Hepatocyte (in vitro differentiated cells): ENCODE results near the gene ERCC6L2.

Experiments
- EZH2 ChIP-seq: fragments of 200-600 bp; sonication (generic); IDR thresholded peaks from 2 replicates; pipeline ENCODE4 v1.6.1; 2016; ENCODE audit warnings: antibody characterized with exemption, mild to moderate bottlenecking, borderline replicate concordance
- EZH2phosphoT487 ChIP-seq: fragments of 200-600 bp; sonication (generic); IDR thresholded peaks from one replicate; pipeline ENCODE4 v1.6.1; 2018; ENCODE audit warnings: antibody characterized with exemption, mild to moderate bottlenecking, low read depth, moderate library complexity; ENCODE audit not compliant: unreplicated experiment, severe bottlenecking
- TF ChIP-seq, protein P1 (sequence below): fragments of 200-600 bp; sonication (generic); IDR thresholded peaks from 2 replicates; pipeline ENCODE4 v1.5.1; 2016; ENCODE audit warnings: antibody characterized with exemption, mild to moderate bottlenecking; ENCODE audit not compliant: poor library complexity

DNA sequence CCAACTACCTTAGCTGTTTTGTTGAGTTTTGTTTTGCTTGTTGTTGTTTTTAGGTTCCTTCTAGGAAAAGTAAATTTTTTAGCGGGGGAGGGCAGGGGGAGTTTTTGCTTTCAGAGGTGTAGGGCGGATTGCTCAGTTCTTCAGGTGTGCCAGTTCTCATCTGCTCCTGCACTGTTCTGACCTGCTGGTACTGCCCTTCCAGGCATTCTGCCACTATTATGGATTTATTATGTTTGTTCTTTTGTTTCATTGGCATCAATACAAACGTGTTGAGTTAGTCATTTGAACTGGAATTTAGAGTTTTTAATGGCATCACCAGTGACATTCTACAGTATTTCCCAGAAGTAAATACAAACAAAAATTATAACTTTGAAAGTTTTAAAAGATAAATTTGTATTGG lies 26.0 kb downstream of the ERCC6L2 start:
- TF ChIP-seq, protein P1, sequence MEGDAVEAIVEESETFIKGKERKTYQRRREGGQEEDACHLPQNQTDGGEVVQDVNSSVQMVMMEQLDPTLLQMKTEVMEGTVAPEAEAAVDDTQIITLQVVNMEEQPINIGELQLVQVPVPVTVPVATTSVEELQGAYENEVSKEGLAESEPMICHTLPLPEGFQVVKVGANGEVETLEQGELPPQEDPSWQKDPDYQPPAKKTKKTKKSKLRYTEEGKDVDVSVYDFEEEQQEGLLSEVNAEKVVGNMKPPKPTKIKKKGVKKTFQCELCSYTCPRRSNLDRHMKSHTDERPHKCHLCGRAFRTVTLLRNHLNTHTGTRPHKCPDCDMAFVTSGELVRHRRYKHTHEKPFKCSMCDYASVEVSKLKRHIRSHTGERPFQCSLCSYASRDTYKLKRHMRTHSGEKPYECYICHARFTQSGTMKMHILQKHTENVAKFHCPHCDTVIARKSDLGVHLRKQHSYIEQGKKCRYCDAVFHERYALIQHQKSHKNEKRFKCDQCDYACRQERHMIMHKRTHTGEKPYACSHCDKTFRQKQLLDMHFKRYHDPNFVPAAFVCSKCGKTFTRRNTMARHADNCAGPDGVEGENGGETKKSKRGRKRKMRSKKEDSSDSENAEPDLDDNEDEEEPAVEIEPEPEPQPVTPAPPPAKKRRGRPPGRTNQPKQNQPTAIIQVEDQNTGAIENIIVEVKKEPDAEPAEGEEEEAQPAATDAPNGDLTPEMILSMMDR: no peak
- TF ChIP-seq EZH2 (no peak), EZH2phosphoT487 (no peak)
